ENCODE results near the gene MMP14.

GRCh38 chr14:22852940-22853767 lies 16.8 kb downstream of the MMP14 start:
- TF ChIP-seq CTCF (conservative IDR thresholded peaks at IDR 0.05), result peak; percentile 91
- no peak for TF ChIP-seq EZH2 (IDR thresholded peaks at IDR 0.05; ENCODE audit: low read depth)

All from PC-9 (cell line).